CD1c-positive myeloid dendritic cell (primary cell): ENCODE measurements around the gene IL17RB.

ENCODE experiments used
- DNase-seq: peaks from one replicate; pipeline ENCODE4 v3.0.0-alpha.2; 2016; ENCODE audit errors: extremely low spot score

IL17RB gene

GRCh38 chr3:53811143-53811927, 35.0 kb upstream of the IL17RB start:
- no peak for DNase-seq

- DNase-seq, result no peak
Observed at GRCh38 chr3:53812434-53812833, 33.9 kb upstream of the IL17RB start.

- DNase-seq, result no peak
Observed at GRCh38 chr3:53813229-53813628, 33.1 kb upstream of the IL17RB start.

GRCh38 chr3:53813876-53814275, 32.5 kb upstream of the IL17RB start:
- DNase-seq, result no peak

GRCh38 chr3:53815067-53815466, 31.3 kb upstream of the IL17RB start:
- DNase-seq, result no peak

GRCh38 chr3:53815651-53816050, 30.7 kb upstream of the IL17RB start:
- DNase-seq, result no peak

GRCh38 chr3:53816425-53816824, 29.9 kb upstream of the IL17RB start:
- no peak for DNase-seq

- DNase-seq, result no peak
Observed at GRCh38 chr3:53817211-53817610, 29.2 kb upstream of the IL17RB start.

GRCh38 chr3:53817809-53818208, 28.6 kb upstream of the IL17RB start:
- DNase-seq, result no peak

GRCh38 chr3:53818221-53819162, 27.9 kb upstream of the IL17RB start:
- DNase-seq, result no peak

GRCh38 chr3:53819163-53819868, 27.1 kb upstream of the IL17RB start:
- no peak for DNase-seq

GRCh38 chr3:53820084-53820483, 26.3 kb upstream of the IL17RB start:
- no peak for DNase-seq

- DNase-seq, result no peak
Observed at GRCh38 chr3:53820756-53821580, 25.4 kb upstream of the IL17RB start.

- no peak for DNase-seq
Observed at GRCh38 chr3:53821631-53822121, 24.7 kb upstream of the IL17RB start.

GRCh38 chr3:53822331-53822741, 24.0 kb upstream of the IL17RB start:
- no peak for DNase-seq

GRCh38 chr3:53823026-53823955, 23.1 kb upstream of the IL17RB start:
- DNase-seq, result no peak

GRCh38 chr3:53823956-53824657, 22.3 kb upstream of the IL17RB start:
- DNase-seq, result no peak

- DNase-seq, result no peak
Observed at GRCh38 chr3:53824795-53825194, 21.6 kb upstream of the IL17RB start.

- DNase-seq, result no peak
Observed at GRCh38 chr3:53826048-53826447, 20.3 kb upstream of the IL17RB start.
